ENCODE measurements around the gene PITX1.
"Not testable (repeated sequence)": the region's sequence is repeated elsewhere in the genome, so short reads cannot be mapped to it uniquely, and the experiment has no call there.

The PITX1 gene

DNA sequence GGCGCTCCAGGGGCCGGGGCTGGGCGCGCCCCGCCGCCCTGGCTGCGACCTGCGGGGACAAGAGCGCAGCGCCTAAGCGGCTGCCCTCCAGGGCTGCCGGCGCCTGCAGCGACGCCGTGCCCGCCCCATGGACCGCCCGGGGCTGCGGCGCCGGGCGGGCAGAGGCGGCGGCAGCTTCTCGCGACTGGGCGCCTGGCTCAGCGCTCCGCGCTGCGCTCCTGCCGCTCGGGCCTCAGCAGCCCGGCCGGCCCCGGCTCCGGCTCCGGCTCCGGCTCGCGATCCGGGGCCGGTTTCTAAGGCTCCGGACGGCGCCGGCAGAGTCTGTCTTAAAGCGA is at the start of gene PITX1:
Gene PITX1, minus strand, starts transcription at position 328 of the 335 bp plus-strand sequence. CDS start 347 bp downstream, outside the sequence.
- DNase-seq (ENCODE audit: low read depth in 1 of 2, low spot score in 1 of 2), result no peak
- in situ Hi-C loops (cut with HindIII; ENCODE audit: low pct_unique_long_range_greater_than_20kb, low sequenced_read_pairs), result no loop called here
- no peak for TF ChIP-seq JUND (IDR thresholded peaks at IDR 0.05; ENCODE audit: low read depth)

DNA sequence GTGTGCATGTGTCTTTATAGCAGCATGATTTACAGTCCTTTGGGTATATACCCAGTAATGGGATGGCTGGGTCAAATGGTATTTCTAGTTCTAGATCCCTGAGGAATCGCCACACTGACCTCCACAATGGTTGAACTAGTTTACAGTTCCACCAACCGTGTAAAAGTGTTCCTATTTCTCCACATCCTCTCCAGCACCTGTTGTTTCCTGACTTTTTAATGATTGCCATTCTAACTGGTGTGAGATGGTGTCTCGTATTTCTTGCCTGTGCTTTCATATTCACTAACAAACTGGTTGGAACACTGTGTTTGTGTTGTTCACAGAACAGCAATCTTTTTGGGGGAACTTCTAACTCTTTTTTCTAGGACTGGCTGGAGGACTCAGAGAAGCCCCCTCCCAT is 49.3 kb upstream of the PITX1 start:
- DNase-seq (ENCODE audit: low read depth in 1 of 2, low spot score in 1 of 2); in situ Hi-C loops (cut with HindIII; ENCODE audit: low pct_unique_long_range_greater_than_20kb, low sequenced_read_pairs): not testable (repeated sequence)

DNA sequence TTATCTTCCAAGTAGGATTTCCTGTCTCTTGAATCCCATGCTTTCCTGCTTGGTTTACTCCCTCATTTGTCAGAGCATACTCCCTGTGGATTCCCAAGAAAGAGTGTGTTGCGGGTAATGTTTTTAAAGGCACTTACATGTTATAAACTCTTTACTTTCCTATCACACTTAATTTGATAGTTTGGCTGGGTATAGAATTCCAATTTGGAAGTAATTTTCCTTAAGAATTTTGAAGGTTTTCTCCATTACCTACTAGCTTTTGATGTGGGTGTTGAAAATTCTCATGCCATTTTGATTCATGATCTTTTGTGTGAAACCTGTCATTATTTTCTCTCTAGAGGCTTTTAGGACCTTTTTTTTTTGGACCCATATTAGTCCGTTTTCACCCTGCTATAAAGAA is 47.2 kb upstream of the PITX1 start:
- in situ Hi-C loops (cut with HindIII; ENCODE audit: low pct_unique_long_range_greater_than_20kb, low sequenced_read_pairs), result no loop called here
- no peak for DNase-seq (ENCODE audit: low read depth in 1 of 2, low spot score in 1 of 2)
- TF ChIP-seq JUND (IDR thresholded peaks at IDR 0.05; ENCODE audit: low read depth), result no peak

DNA sequence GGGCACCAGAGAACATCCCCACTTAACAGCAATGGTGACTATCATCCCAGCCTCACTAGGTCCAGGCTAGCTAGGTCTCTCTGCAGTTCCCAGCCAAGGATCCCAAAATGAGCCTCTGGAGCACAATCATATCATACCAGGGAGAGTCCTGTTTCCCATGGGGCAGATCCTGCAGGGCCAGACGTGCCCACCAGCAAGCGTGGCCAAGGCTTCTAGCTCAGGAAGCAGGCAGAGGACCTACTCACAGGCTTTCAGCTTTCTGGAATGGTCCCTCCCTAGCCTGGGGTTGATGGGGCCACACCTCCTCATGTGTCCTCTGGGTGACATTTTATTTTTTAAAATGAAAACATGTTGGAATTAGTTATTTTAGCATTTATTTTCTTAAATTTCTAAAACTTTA is 45.7 kb upstream of the PITX1 start:
- no peak for TF ChIP-seq JUND (IDR thresholded peaks at IDR 0.05; ENCODE audit: low read depth)
- no peak for DNase-seq (ENCODE audit: low read depth in 1 of 2, low spot score in 1 of 2)
- in situ Hi-C loops (cut with HindIII; ENCODE audit: low pct_unique_long_range_greater_than_20kb, low sequenced_read_pairs), result no loop called here

DNA sequence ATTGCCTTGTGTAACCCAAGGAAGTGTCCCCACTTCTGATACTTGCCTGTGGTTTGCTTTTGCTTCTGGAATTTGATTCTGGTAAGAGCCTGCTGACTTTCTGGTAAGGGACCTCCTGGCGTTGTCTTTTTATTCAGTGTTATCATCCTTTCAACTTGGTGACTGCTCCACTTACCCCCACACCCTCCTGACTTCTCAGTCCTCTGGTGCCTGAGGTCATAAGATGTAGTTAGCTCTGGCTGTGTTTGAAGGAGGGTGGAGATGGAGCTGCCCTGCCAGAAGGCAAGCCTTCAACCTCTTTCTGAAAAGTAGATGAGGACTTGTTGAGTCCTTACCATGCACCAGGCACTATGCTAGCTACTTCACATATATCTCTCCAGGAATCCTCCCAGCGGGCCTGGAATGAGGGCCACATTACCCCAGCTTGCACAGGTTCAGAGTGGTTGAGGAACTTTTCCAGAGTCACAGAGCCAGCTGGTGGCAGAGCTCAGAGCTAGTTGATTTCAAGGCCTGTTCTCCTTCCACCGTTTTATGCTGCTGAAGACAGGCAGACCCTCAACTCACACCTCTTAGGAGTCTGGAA is 45.2 kb upstream of the PITX1 start:
- in situ Hi-C loops (cut with HindIII; ENCODE audit: low pct_unique_long_range_greater_than_20kb, low sequenced_read_pairs), result no loop called here
- TF ChIP-seq JUND (IDR thresholded peaks at IDR 0.05; ENCODE audit: low read depth), result no peak
- DNase-seq (ENCODE audit: low read depth in 1 of 2, low spot score in 1 of 2), result no peak

DNA sequence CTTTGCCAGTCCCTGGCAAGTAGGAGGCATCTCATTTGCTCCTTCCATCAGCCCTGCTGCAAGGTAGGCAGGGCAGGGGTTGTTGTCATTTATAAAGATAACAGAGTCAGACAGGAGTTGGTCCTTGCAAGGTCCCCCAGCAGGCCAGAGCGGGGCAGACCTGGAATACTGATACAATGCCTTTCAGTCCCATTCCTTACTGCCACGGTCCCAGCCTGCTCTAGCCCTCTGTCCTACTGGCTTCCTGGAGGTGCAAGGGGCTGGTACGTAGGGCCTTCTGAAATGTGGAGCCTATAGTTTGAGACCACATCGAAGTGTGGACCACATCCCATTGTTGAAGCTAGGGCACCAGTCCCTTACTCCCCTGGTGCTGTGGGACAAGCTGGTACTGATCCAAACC is 42.8 kb upstream of the PITX1 start:
- no peak for DNase-seq (ENCODE audit: low read depth in 1 of 2, low spot score in 1 of 2)
- TF ChIP-seq JUND (IDR thresholded peaks at IDR 0.05; ENCODE audit: low read depth), result no peak
- in situ Hi-C loops (cut with HindIII; ENCODE audit: low pct_unique_long_range_greater_than_20kb, low sequenced_read_pairs), result no loop called here

DNA sequence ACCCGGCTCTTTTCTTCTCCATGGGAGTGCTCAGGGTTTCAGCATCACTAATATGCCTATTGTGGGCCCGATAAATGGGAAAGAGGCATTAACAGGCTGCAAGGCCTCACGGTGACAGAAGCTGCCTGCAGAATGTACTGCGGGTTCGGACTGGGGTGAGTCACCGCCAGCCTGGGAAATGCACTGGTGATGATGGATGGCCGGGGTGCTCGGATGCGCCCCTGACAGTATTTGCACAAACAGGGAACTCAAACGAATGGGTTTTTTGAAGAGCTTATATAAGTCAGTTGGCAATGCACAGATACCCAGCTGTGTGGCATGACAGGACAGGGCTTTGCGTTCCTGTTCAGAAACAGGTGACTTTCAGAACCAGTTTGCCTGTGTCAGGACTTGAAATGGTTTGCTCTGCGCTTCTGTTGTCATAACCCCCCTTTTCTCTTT is 42.0 kb upstream of the PITX1 start:
- TF ChIP-seq JUND (IDR thresholded peaks at IDR 0.05; ENCODE audit: low read depth), result no peak
- DNase-seq (ENCODE audit: low read depth in 1 of 2, low spot score in 1 of 2), result peak in 1 of 2 experiments; percentile 54
- in situ Hi-C loops (cut with HindIII; ENCODE audit: low pct_unique_long_range_greater_than_20kb, low sequenced_read_pairs), result no loop called here

DNA sequence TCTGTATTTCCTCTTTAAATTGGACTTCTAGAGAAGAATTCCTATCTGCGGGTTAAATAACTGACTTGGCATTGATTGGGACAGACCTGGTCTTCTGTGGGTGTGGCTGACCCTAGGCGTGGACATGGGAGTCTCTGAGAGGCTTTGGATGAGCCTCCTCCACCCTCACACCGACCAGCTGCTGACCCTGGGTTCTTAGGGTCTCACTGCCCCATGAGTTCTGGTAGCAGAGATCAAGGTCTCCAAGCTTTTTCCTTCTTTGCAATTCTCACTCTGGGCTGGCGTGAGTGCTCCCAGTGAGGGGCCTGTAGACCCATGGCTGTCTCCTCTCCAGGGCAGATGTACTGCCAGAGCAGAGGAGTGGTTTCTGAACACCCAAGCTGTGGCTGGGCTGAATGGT is 41.6 kb upstream of the PITX1 start:
- in situ Hi-C loops (cut with HindIII; ENCODE audit: low pct_unique_long_range_greater_than_20kb, low sequenced_read_pairs), result no loop called here
- no peak for DNase-seq (ENCODE audit: low read depth in 1 of 2, low spot score in 1 of 2)
- TF ChIP-seq JUND (IDR thresholded peaks at IDR 0.05; ENCODE audit: low read depth), result no peak

DNA sequence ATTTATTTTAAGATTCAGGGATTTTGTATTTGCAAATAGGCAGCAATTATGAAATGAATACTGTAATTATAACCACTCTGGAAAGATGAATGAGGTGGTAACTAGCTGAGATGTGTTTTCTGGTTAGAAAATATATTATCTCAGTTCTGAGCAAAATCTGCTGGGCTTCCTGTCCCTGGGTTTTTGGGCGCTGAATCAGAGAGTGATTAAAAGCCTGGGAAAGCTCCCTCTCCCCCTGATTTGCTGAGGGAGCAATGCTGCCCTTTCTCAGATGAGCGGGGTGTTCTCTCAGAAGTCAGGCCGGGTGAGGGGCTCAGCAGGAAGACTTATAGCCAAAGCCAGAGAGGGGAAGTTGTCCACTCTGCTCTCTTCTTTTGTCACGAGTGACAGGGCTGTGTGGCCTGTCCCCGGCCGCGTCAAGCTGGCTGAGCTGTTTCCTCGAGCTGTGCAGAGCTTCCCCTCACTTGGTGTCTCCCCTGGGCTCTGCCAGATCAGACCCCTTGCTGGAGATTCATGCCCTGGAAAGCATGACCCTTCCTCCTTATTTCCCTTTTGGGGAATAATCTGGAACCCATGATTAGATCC is 39.8 kb upstream of the PITX1 start:
- no peak for DNase-seq (ENCODE audit: low read depth in 1 of 2, low spot score in 1 of 2)
- in situ Hi-C loops (cut with HindIII; ENCODE audit: low pct_unique_long_range_greater_than_20kb, low sequenced_read_pairs), result no loop called here
- TF ChIP-seq JUND (IDR thresholded peaks at IDR 0.05; ENCODE audit: low read depth), result no peak

DNA sequence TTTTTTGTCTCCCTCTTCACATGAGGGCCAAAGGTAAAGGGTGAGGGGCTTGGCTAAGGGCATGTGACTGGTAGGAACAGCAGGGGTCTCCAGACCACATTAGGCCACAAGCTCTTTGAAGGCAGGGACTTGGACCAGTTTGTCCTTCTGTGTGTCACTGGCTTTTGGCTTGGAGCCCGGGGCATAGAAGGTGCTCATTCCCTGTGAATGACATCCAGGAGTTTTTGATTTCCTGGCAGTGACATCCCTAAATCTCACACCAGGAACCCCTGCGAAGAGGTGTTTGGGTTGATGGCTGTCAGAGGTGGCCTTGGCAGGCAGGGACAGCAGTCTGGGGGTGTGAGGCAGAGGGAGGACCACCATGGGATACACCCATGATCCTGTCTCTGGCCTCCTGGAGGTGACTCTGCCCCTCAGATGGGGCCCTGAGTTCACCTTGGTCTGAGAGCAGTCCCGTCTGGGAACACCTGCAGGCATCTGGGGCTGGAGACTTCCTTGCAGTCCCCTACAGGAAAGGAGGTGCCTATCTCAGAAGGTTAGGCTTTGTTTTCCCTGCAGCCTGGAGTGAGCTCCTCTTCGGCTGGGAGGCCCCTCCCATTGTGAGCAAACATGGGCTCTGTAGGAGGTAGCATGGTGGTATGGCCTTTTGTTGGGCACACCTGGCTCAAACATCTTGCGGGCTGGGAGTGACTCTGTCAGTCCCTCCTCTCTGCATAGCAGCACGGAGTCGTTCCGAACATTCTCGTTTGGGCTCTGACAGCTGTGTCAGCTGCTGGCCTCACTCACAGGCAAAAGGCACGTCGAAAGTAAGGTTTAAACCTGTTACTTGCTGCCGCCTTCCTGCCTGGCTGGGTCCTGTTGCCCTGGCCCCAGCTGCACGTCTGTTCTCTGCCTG is 38.6 kb upstream of the PITX1 start:
- no peak for TF ChIP-seq JUND (IDR thresholded peaks at IDR 0.05; ENCODE audit: low read depth)
- DNase-seq (ENCODE audit: low read depth in 1 of 2, low spot score in 1 of 2), result no peak
- in situ Hi-C loops (cut with HindIII; ENCODE audit: low pct_unique_long_range_greater_than_20kb, low sequenced_read_pairs), result no loop called here

DNA sequence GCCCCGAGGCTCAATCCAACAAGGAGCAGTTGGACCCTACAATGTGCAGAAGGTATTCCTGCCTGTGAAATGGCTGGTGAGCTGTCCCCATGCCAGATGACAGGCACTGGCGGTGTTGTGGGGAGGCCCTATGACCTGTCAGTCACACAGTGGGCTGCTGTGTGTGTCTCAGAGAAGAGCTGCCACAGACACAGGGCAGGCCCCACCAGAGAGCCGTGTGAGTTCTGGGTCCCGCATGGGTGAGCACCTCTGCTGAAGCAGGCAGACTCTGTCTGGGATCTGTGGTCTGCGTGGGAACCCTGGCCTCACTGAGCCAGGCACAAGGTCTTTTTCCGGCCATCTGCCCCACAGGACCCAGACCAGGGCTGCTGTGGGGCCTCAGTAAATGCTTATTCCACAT is 37.3 kb upstream of the PITX1 start:
- no peak for TF ChIP-seq JUND (IDR thresholded peaks at IDR 0.05; ENCODE audit: low read depth)
- DNase-seq (ENCODE audit: low read depth in 1 of 2, low spot score in 1 of 2), result no peak
- in situ Hi-C loops (cut with HindIII; ENCODE audit: low pct_unique_long_range_greater_than_20kb, low sequenced_read_pairs), result no loop called here

DNA sequence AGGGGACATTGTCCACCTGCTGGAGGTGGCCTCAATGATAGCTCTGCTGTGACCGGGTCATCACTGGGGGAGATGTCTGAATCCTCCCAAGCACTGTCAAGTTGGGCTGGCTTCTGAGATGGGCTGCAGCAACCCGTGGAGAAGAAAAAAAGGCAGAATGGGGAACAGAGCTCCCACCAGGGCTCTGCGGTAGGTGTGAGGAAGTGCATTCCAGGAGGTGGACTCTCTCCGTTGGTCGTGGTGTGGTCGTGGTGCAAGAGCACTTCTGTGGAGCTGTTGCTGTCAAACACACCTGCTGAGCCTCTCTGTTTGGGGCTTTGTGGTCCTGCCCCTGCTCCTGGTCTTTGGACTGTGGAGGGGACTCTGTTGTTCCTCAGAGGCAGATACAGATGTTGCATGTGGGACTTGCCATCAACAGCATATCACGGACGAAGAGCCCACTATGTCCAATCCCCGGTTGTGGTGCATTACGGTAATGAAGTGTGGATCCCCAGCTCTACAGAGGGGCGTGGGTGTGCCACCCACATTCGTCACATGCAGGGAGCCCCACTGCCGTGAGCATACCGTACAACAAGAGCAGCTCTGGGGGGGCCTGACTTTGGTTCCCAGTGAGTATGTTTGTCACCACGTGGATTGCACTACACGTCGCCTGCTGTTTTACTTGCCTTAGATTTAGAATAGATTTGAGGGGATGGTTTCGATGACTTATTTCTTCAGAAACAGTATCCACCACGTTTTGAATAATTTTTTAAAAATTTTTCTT is 36.0 kb upstream of the PITX1 start:
- no peak for DNase-seq (ENCODE audit: low read depth in 1 of 2, low spot score in 1 of 2)
- no peak for TF ChIP-seq JUND (IDR thresholded peaks at IDR 0.05; ENCODE audit: low read depth)
- in situ Hi-C loops (cut with HindIII; ENCODE audit: low pct_unique_long_range_greater_than_20kb, low sequenced_read_pairs), result no loop called here
